PC-3 (cell line): Measurements from ENCODE around the gene MORC1. TPM values are rescaled to one million over a fixed set of nuclear protein-coding genes. Genes with fewer than 3 reads are reported as not detected.

Experiments
- ATAC-seq: fragments of 200-7000 bp; cut with Tn5 transposase; 2 replicates; pipeline ENCODE4 v1.9.1; 2020; ENCODE audit warnings: mild to moderate bottlenecking, moderate library complexity
- BruUV-seq: library from RNA; stranded (reverse); fragments of 400-500 nt; replicated peaks from 2 replicates; lab custom pipeline; 2021; lab: Mats Ljungman, UMichigan
- CTCF ChIA-PET: fragments of 300-600 bp; sonication (Branson Sonifier 250); formaldehyde crosslinking; loops from one replicate; lab custom pipeline; 2022; ENCODE audit warnings: antibody characterized with exemption; lab: Charles Lee
- POLR2A ChIA-PET: fragments of 300-600 bp; sonication (Branson Sonifier 250); formaldehyde crosslinking; loops from one replicate; lab custom pipeline; 2022; ENCODE audit warnings: antibody characterized with exemption; ENCODE audit not compliant: unreplicated experiment; lab: Charles Lee
- DNase-seq: peaks from one replicate; pipeline ENCODE4 v3.0.0-alpha.2; 2015
- H2AFZ ChIP-seq: fragments of 300-600 bp; sonication (generic); 2 replicates; pipeline ENCODE4 v1.6.0; 2016; ENCODE audit warnings: antibody characterized with exemption, low read length
- H3F3A ChIP-seq: fragments of 300-600 bp; sonication (generic); one replicate; pipeline ENCODE4 v1.6.0; 2017; ENCODE audit warnings: antibody characterized with exemption, low read length, control low read depth, mild to moderate bottlenecking; ENCODE audit not compliant: unreplicated experiment
- H3K27ac ChIP-seq: fragments of 300-600 bp; sonication (generic); 2 replicates; pipeline ENCODE4 v1.5.1; 2016; ENCODE audit warnings: mild to moderate bottlenecking, low read length
- H3K27me3 ChIP-seq: fragments of 300-600 bp; sonication (generic); 2 replicates; pipeline ENCODE4 v1.6.1; 2016; ENCODE audit warnings: low read length, mixed read lengths
- H3K36me3 ChIP-seq: fragments of 300-600 bp; sonication (generic); 2 replicates; pipeline ENCODE4 v1.6.1; 2016; ENCODE audit warnings: low read depth, mixed run types, low read length, mixed read lengths
- H3K4me1 ChIP-seq: fragments of 300-600 bp; sonication (generic); 2 replicates; pipeline ENCODE4 v1.5.1; 2016; ENCODE audit warnings: low read length; ENCODE audit not compliant: insufficient read depth
- H3K4me2 ChIP-seq: fragments of 300-600 bp; sonication (generic); 2 replicates; pipeline ENCODE4 v1.6.0; 2016; ENCODE audit warnings: low read length
- H3K4me3 ChIP-seq: fragments of 300-600 bp; sonication (generic); 2 replicates; pipeline ENCODE4 v1.5.1; 2016; ENCODE audit warnings: mild to moderate bottlenecking, low read length, mixed read lengths
- H3K79me2 ChIP-seq: fragments of 300-600 bp; sonication (generic); 2 replicates; pipeline ENCODE4 v1.6.1; 2017; ENCODE audit warnings: low read length, mixed read lengths
- H3K9ac ChIP-seq: fragments of 300-600 bp; sonication (generic); 2 replicates; pipeline ENCODE4 v1.6.0; 2016; ENCODE audit warnings: mild to moderate bottlenecking, low read length
- H3K9me2 ChIP-seq: fragments of 300-600 bp; sonication (generic); replicated peaks from 2 replicates; pipeline ENCODE4 v1.6.1; 2016; ENCODE audit warnings: mixed run types, low read length, mixed read lengths
- H3K9me3 ChIP-seq: fragments of 300-600 bp; sonication (generic); 2 replicates; pipeline ENCODE4 v1.6.1; 2016; ENCODE audit warnings: low read length, mixed read lengths
- H4K20me1 ChIP-seq: fragments of 300-600 bp; sonication (generic); 2 replicates; pipeline ENCODE4 v1.6.1; 2016; ENCODE audit warnings: low read length, mixed read lengths
- CTCF ChIP-seq: fragments of 300-600 bp; sonication (generic); conservative IDR thresholded peaks from 2 replicates; pipeline ENCODE4 v1.5.1; 2017; ENCODE audit warnings: antibody characterized with exemption, low read depth, mild to moderate bottlenecking, low read length
- EZH2 ChIP-seq: fragments of 300-600 bp; sonication (generic); IDR thresholded peaks from one replicate; pipeline ENCODE4 v1.6.1; 2017; ENCODE audit warnings: antibody characterized with exemption, mild to moderate bottlenecking, low read length; ENCODE audit not compliant: unreplicated experiment
- EZH2phosphoT487 ChIP-seq: fragments of 300-600 bp; sonication (generic); IDR thresholded peaks from 2 replicates; pipeline ENCODE4 v1.6.1; 2018; ENCODE audit warnings: mild to moderate bottlenecking, antibody characterized with exemption, low read length, borderline replicate concordance
- intact Hi-C: fragments of 100-400 bp; cut with micrococcal nuclease; formaldehyde crosslinking; loops from 2 replicates; pipeline ENCODE4 v1.9.0; 2023
- total RNA-seq: library from RNA; depleted of rRNA; stranded (reverse); fragments of >200 nt; gene quantifications from 2 replicates; pipeline ENCODE4 v1.2.3, GENCODE V29; 2014

The MORC1 gene
- total RNA-seq, 1 experiment from 2014 or later: not detected

- Histone ChIP-seq H3K36me3 (no peaks in the 10 kb centered on the region), H3K79me2 (no peaks in the 10 kb centered on the region), H3K9me3 (no peaks in the 10 kb centered on the region), H3K4me3 (no peak overlapping the region), H4K20me1 (no peaks in the 10 kb centered on the region), H3K9ac (no peak overlapping the region), H3K4me1 (no peaks in the 10 kb centered on the region), H3K9me2 (no peaks in the 10 kb centered on the region), H3F3A (no peaks in the 10 kb centered on the region), H3K4me2 (no peak overlapping the region), H3K27me3 (peaks cover 21% of the 10 kb centered on the region), H3K27ac (no peak overlapping the region), H2AFZ (no peak overlapping the region)
- ChIA-PET CTCF (no interaction called here), POLR2A (no interaction called here)
- intact Hi-C loops: no loop called here
- DNase-seq (peak; percentile 67), ATAC-seq (peak; percentile 37; the same call in 1 of the 2 replicates)
- no TSS peak for BruUV-seq
- TF ChIP-seq EZH2 (no peak), EZH2phosphoT487 (no peak), CTCF (no peak)
These were observed 171.3 kb downstream of the MORC1 start for GRCh38 chr3:108946292-108947285.

DNA sequence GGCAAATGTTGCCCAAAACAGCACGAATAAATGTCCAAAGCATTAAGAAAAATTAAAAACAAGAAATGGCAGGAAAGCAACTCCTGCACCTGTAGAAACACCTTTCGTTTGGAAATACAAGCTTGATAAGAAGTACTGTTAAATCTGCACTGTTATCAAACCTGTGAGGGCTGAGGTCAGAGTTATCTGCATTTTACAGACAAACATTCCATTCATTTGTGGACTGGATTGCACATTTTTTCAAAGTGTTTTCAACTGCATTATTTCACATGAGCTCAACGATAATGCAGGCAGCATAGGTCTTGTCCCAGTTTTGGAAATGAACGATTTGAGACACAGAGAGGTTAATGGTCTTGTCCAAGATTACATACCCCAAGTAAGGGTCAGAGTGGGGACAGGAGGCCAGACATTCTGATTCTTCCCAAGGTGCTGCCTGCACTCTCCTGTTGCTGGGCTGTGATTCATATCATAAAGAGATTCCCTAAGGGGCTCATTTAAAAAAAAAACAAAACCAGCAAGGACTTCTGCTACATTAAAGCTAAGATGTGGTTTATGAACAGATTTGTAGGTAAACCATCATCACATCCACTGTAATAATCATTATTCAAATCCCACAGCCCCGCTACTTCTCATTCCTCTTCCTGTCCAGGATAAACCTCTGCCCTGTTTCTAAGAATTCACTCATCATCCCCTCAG is 177.2 kb downstream of the MORC1 start:
- no peaks in the 10 kb centered on the region for H3K36me3 ChIP-seq
- ATAC-seq: no peak
- POLR2A ChIA-PET: no interaction called here
- BruUV-seq: no TSS peak
- no peak overlapping the region for H3K4me2 ChIP-seq
- no peak for TF ChIP-seq EZH2phosphoT487
- no peak for TF ChIP-seq CTCF
- TF ChIP-seq EZH2: no peak
- no peaks in the 10 kb centered on the region for H3K9me3 ChIP-seq
- H3K27ac ChIP-seq: no peak overlapping the region
- DNase-seq: no peak
- intact Hi-C loops: no loop called here
- no peaks in the 10 kb centered on the region for H4K20me1 ChIP-seq
- no peak overlapping the region for H3K4me3 ChIP-seq
- peaks cover 45% of the 10 kb centered on the region for H3K27me3 ChIP-seq
- H2AFZ ChIP-seq: no peak overlapping the region
- H3K9ac ChIP-seq: no peak overlapping the region
- no peaks in the 10 kb centered on the region for H3F3A ChIP-seq
- no peaks in the 10 kb centered on the region for H3K4me1 ChIP-seq
- CTCF ChIA-PET: interaction anchor here (0.6 kb wide), 1 partner anchor 25 kb away, joined by 3 read pairs; no protein-coding TSS in a partner anchor
- no peaks in the 10 kb centered on the region for H3K9me2 ChIP-seq
- no peaks in the 10 kb centered on the region for H3K79me2 ChIP-seq
